HS-5 (cell line): ENCODE results near the gene KAT2B.

Experiments used
- DNase-seq: peaks from one replicate; pipeline ENCODE4 v3.0.0-alpha.2; 2012; ENCODE audit warnings: low read depth

The KAT2B gene

GRCh38 chr3:20096135-20096685, 56.0 kb downstream of the KAT2B start:
- no peak for DNase-seq

GRCh38 chr3:20097015-20097414, 56.8 kb downstream of the KAT2B start:
- DNase-seq: no peak

- no peak for DNase-seq
These were observed 58.8 kb downstream of the KAT2B start for GRCh38 chr3:20099060-20099459.

GRCh38 chr3:20100151-20100550, 59.9 kb downstream of the KAT2B start:
- no peak for DNase-seq

- no peak for DNase-seq
These were observed 60.8 kb downstream of the KAT2B start for GRCh38 chr3:20101041-20101440.

- no peak for DNase-seq
These were observed 63.5 kb downstream of the KAT2B start for GRCh38 chr3:20103731-20104130.

GRCh38 chr3:20104167-20104661, 64.0 kb downstream of the KAT2B start:
- DNase-seq: no peak

GRCh38 chr3:20105513-20106280, 65.5 kb downstream of the KAT2B start:
- DNase-seq: no peak

- DNase-seq: no peak
These were observed 67.5 kb downstream of the KAT2B start for GRCh38 chr3:20107722-20108121.

GRCh38 chr3:20108869-20109268, 68.6 kb downstream of the KAT2B start:
- DNase-seq: no peak

- no peak for DNase-seq
These were observed 70.6 kb downstream of the KAT2B start for GRCh38 chr3:20110826-20111225.

- DNase-seq: no peak
These were observed 71.6 kb downstream of the KAT2B start for GRCh38 chr3:20111836-20112235.

- no peak for DNase-seq
These were observed 80.8 kb downstream of the KAT2B start for GRCh38 chr3:20121088-20121487.

- DNase-seq: no peak
These were observed 82.9 kb downstream of the KAT2B start for GRCh38 chr3:20123131-20123652.

GRCh38 chr3:20125289-20125688, 85.0 kb downstream of the KAT2B start:
- no peak for DNase-seq

GRCh38 chr3:20125897-20126296, 85.7 kb downstream of the KAT2B start:
- no peak for DNase-seq

GRCh38 chr3:20128358-20128757, 88.1 kb downstream of the KAT2B start:
- no peak for DNase-seq

GRCh38 chr3:20130106-20130505, 89.9 kb downstream of the KAT2B start:
- DNase-seq: no peak

GRCh38 chr3:20136231-20136630, 96.0 kb downstream of the KAT2B start:
- DNase-seq: no peak

- DNase-seq: no peak
These were observed 97.4 kb downstream of the KAT2B start for GRCh38 chr3:20137647-20138046.

GRCh38 chr3:20140881-20141280, 100.6 kb downstream of the KAT2B start:
- no peak for DNase-seq

GRCh38 chr3:20141316-20141715, 101.1 kb downstream of the KAT2B start:
- DNase-seq: no peak

GRCh38 chr3:20141851-20142250, 101.6 kb downstream of the KAT2B start:
- DNase-seq: no peak

GRCh38 chr3:20142517-20142916, 102.3 kb downstream of the KAT2B start:
- no peak for DNase-seq
